NCI-H1930 (cell line): ENCODE data around the gene SUSD4.
"Not testable (repeated sequence)": the region's sequence is repeated elsewhere in the genome, so short reads cannot be mapped to it uniquely, and the experiment has no call there.

Source experiments
- DNase-seq, 2 experiments: peaks; one replicate each; lab custom pipeline; 2025; lab: John Stamatoyannopoulos, UW

Gene SUSD4, protein sequence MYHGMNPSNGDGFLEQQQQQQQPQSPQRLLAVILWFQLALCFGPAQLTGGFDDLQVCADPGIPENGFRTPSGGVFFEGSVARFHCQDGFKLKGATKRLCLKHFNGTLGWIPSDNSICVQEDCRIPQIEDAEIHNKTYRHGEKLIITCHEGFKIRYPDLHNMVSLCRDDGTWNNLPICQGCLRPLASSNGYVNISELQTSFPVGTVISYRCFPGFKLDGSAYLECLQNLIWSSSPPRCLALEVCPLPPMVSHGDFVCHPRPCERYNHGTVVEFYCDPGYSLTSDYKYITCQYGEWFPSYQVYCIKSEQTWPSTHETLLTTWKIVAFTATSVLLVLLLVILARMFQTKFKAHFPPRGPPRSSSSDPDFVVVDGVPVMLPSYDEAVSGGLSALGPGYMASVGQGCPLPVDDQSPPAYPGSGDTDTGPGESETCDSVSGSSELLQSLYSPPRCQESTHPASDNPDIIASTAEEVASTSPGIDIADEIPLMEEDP

DNA sequence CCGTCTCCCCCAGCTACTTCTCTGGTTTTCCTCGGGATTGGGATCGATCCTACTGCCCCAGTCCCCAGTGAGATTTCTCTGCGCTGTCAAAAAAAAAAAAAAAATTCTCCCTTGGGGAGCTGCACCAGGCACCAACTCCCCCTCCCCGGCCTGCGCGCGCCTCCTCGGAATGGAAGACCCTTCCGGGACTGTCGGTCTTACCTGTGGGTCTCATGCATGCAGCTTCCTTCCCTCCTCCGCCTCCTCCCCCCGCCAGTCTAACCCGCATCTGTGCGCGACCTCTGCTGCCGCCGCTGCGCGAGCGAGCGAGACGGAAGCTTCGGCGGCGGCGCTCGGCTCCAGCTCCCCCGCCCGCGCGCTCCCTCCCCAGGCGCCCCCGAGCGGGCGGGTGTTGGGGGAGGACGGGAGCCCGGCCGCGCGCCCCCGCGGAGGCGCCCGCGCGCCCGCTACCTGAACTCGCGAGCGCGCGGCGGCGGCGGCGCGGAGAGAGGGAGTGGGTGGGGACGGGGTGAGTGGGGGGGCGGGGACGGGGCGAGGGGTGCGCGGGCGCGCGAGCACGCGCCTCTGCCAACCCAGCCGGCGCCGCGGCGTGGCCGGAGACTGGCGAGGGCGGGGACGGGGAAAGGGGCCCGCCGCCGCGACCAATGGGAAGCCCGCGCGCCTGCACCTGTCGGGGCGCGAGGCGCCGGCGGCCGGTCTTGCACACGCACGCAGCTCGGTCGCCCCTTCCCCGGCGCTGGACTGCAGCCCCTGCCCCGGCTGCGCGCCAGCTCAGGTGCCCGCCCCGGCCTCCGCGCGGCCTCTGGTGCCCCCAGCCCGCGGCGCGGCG, at the start of gene SUSD4:
Gene SUSD4 (minus strand): TSS at position 321 of the 829 bp plus-strand sequence. CDS start 751 bp downstream, outside the sequence.
- DNase-seq, result peak; percentile 85 to 91

DNA sequence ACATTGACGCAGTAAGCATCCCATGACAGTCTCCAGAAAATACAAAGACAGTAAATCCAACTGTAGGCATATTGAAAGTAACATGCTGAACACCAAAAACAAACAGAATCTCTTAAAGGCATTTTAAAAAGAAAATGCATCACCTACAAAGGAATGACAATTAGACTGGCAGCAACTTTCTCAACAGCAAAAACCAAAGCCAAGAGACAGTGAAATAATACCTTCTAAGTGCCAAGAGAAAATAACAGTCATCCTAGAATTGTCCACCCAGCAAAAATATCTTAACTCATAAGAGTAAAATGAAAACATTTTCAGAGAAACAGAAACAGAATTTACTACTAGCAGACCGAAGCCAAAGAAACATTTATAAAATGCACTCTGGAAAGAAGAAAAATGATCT, 49.2 kb upstream of the SUSD4 start:
- no peak for DNase-seq

DNA sequence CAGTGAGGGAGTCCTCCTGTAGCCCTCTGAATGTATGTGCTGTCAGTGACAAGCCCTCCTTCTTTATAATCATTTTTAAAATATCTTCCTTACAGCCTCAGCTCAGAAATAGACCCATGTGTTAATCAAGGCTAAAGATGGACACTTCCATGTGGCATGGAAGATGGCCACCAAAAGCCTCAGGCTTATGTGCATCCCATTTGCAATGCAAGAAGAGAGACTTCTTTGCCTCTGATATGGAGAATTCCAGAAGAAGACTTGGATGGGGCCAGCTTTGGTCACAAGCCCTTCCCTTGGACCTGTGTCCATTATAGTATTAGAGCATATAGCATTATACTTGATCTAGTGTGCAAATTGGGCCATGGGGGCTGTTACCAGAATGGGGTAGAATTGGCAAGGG, 47.7 kb upstream of the SUSD4 start:
- no peak for DNase-seq

DNA sequence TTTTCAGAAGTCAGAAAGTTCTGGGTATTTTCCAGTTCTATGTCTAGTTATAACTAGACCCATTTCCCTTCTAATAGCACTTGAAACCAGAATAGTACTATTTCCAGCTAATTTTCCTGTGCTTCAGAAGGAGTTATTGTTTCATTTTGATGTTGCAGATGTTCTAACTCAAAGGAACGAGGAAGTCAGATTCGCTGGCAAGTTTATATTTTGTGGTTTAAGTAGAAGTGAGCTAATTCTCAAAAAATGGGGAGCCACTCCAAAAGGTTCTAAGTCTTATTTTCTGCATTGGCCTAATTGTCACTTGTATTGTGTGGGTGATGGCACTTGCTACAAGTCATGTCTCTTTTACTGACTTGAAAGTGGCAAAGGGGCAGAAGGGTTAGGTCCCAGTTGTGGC, 47.3 kb upstream of the SUSD4 start:
- no peak for DNase-seq

DNA sequence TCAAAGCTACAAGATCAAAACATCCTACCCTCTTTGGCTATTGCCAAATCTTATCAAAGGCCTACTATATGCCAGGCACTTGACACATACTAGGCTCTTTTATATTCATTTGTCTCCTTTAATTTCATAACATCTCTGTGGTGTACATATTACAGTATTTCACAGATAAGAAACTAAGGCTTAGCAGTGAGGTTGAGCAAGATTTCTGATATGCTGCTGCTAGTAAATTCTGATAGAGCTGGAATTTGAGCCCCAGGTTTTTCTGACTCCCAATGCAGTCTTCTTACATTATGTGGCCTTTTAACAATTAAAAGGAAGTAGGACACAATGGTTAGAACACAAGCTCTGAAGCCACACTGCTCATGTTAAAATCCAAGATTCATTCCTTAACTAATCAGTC, 46.1 kb upstream of the SUSD4 start:
- DNase-seq, result no peak

DNA sequence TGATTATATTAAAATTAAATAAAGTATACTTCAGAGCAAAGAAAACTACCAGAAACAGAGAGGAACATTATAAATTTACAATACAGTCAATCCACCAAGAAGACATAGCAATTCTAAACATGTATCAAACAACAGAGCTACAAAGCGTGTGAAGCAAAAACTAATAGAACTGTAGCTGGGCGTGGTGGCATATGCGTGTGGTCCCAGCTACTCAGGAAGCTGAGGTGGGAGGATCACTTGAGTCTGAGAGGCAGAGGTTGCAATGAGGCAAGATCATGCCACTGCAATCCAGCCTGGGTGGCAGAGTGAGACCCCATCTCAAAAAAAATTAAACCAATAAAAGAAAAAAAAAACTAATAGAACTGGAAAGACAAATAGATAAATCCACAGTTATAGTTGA, 41.5 kb upstream of the SUSD4 start:
- no peak for DNase-seq

DNA sequence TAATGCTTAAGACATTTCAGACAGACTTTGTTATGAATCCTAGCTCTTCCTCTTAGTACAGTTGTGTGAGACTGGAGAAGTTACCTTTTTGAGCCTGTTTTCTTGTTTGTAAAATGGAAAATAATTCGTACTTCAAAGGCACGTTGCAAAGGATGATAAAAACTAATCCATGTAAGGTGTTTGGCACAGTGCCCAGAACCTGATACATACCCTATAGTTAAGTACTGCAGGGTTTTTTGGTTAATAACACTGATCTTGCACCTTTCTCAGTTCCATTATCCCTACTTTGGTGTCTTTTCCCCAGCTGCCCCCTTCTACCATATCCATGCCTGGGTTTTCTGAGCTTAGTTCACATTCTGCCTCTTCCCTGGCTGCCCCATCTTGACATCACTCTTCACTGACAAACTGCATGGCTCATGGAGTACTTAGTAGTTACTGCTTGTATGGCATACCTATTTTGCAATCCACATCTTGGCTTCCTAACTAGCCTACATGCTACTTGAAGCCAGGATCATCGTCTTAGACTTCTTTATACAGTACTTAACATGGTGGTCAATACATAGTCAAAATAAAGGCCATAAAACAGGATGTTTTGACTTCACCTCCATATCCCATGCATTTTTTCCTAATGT, 39.3 kb upstream of the SUSD4 start:
- DNase-seq, result no peak

DNA sequence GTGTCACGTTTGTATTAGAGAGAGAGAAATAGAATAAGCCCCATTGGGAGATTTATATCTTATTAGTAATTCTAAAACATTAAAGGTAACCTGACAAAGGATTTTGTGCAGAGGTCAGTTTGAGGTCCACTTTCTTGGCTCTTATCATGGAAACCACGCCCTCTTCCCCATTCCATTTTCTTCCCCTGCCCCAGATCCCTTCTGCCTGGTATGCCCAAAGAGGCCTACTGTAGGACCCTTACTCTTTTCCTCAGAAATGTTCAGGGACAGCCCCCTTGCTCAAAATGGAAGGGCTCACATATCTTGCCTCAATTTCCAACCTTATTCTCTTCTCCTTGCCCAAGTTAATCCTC, 38.8 kb upstream of the SUSD4 start:
- no peak for DNase-seq

DNA sequence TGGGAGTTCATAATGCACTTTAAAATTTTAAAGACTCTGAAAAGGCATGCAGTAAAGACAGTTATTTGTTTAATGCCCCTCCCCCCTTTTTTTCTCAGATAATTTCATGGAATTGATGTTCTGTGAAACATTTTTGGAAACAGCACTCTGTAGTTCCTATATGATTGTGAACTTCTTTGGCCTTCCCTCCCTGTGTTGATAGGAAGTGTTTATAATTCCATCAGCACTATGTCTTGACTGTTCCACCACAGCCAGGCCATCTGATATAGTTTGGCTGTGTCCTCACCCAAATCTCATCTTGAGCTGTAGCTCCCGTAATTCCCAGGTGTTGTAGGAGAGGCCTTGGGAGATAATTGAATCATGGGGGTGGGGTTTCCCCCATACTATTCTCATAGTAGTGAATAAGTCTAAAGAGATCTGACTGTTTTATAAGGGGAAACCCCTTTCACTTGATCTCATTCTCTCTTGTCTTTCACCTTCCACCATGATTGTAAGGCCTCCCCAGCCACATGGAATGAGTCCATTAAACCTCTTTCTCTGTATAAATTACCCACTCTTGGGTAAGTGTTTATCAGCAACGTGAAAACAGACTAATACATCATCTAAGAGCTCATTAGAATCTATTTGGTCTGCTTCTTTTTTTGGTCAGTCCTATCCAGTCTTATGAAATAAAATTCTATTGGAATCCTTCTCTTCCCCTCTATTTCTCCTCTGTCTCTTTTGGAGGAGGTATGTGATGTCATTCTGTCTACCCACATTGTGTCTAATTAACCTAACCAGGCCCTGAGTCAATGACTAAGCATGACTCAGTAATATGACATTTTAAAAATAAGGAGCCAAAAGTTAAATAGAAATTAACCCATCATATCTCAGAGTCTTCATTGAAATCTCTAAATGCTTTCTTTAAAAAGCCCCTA, 38.2 kb upstream of the SUSD4 start:
- no peak for DNase-seq

DNA sequence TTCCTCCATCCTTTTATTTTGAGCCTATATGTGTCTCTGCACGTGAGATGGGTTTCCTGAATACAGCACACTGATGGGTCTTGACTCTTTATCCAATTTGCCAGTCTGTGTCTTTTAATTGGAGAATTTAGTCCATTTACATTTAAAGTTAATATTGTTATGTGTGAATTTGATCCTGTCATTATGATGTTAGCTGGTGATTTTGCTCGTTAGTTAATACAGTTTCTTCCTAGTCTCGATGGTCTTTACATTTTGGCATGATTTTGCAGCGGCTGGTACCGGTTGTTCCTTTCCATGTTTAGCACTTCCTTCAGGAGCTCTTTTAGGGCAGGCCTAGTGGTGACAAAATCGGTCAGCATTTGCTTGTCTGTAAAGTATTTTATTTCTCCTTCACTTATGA, 35.4 kb upstream of the SUSD4 start:
- DNase-seq, result not testable (repeated sequence)

DNA sequence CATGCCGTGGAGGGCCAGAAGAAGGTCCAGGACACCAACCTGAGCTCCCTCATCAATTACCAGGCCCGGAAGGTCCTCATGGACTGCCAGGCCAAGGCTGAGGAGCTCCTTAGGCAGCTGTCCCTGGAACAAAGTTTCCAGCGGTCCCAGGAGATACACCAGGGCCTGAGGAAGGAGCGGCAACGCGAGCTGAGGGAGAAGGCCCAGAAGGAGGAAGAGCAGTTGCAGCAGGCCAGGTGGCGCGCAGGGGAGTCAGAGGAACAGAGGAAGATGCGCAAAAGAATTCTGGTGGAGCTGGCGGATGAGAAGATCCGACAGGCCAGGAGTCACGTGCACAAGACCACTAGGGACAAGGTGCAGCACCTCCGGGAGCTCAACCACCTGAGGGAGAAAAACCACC, 30.7 kb upstream of the SUSD4 start:
- no peak for DNase-seq

DNA sequence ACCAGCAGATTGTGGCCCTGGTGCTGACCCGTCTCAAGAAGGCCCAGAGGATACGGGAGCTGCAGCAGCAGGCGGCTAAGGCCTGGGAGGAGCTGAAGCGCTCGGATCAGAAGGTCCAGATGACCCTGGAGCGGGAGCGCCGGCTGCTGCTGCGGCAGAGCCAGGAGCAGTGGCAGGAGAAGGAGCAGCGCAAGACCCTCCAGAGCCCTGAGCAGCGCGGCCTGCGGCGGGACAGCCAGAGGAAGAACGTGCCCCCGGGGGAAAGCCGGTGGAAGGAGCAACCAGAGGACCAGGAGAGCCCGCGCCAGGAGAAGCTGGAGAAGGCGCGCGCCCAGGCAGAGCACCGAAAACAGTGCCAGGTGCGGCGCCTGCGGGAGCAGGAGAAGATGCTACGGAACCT, 30.3 kb upstream of the SUSD4 start:
- no peak for DNase-seq

DNA sequence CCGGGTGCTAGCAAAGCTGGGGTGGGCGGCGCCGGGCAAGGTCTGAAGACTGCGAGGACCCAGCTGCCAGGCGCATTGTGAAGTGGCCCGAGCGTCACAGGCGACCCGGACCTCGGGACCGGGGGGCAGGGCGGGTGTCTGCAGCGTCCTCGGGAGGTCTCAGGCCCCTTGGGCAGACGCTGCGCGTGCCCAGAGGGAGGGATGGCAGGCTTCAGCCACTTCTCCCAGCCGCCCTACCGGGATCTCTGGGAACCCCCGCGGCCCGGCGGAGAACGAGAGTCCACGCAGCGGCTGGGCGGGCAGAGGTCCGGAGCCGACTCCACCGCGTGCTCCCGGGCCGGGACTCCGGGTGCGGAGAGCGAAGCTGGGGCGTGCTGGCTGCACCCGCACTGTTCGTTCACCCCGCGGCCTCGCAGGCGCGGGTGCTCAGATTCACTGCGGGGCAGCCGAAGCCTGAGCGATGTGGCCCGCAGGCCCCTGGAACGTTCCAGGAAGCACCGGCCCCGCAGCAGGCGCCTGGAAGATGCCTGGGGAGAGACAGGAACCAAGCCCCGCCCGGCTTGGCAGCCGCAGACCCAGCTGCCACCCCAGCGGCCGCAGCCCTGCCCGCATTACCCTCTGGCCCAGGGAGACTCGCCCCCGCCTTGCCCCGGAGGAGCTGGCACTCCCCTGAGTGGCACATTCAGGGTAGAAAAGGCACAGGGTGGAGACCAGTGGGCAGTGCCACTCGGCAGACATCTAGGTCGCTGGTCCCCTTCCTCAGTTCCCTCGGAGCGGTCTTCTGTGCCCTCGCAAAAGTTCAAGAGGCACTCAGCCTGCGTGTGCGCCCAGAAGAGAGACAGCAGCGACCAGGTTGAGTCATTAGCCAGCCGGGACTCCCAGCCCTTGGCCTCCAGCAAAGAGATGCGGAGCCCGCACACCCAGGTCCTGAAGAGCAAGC, 29.6 kb upstream of the SUSD4 start, which contains the start of gene CCDC185:
Gene CCDC185 (plus strand): TSS at position 141 of the 940 bp plus-strand sequence. CDS start 61 bp downstream, at position 202.
- DNase-seq, result no peak

DNA sequence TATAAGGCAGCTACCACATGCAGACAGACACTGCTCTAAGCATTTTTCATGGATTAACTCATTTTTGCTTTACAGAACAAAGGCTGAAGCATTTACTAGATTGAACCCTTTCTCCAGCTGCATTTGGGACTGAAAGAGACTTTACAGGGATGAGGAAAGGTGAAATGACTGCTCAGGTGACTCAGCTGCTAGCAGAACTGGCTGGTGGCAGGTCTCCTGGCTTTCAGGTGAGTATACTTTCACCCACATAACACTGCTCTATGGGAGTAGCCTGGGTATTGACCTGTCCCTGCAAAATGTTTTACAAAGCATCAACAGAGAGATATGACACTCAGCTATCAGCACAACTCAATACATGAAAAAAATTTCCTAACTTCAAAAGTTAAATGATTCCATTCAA, 26.6 kb upstream of the SUSD4 start:
- DNase-seq, result no peak

DNA sequence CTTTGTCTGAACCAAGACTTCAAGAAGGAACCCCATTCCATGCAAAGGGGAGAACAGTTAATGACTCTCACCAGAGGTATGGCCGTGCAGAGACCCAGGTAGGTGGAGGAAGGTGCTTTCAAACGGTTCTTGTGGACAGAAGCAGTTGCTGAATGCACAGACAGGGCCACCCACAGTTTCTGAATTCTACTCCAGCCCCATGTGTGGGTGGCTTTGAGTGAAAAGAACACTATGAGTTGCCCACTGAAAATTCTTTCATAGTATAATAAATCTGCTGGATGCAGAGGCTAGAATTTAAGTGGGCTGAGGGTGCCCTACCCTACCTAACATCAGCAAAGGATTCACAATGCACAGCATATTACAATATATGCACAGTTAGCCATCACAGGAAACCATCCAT, 22.0 kb upstream of the SUSD4 start:
- no peak for DNase-seq

DNA sequence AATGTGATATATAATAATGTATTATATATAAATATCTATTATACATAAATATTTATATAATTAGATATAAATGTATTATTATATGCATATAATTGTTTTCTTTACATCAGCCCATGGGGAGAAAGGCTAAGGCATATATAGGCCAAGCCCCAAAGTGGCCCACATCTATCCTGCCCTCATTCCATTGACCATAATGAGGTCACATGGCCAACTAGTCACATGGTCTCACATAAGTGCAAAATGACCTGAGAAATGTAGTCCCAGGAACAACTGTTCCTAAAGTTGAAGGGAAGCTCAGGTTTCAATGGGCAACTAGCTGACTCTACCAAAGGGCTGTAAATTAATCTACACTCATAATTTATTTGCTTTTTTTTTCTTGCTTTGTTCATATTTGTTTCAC, 14.8 kb upstream of the SUSD4 start:
- no peak for DNase-seq

DNA sequence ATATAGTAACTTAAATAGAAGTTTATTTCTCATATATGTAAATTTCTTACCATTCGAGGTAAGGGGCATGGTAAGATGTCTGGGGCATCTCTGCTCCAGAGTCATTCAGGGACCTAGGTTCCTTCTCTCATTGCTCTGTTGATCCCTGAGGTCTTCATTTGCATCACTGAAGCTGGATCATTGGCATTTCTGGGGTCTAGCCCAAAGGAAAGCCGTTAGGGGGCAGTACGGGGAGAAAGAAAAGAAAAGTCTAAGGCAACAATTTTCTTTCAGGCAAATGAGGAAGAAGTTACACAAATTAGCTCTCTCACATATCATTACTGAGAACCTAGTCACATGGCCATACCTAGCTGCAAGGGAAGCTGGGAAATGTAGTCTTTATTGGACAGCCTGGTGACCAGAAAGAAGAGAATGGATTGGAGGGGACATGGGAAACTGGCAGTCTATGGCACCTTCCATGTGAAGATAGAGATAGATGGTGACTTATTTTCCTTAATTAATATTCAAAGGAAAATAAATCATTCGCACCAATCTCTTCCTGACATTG, 10.2 kb upstream of the SUSD4 start:
- DNase-seq, result no peak

DNA sequence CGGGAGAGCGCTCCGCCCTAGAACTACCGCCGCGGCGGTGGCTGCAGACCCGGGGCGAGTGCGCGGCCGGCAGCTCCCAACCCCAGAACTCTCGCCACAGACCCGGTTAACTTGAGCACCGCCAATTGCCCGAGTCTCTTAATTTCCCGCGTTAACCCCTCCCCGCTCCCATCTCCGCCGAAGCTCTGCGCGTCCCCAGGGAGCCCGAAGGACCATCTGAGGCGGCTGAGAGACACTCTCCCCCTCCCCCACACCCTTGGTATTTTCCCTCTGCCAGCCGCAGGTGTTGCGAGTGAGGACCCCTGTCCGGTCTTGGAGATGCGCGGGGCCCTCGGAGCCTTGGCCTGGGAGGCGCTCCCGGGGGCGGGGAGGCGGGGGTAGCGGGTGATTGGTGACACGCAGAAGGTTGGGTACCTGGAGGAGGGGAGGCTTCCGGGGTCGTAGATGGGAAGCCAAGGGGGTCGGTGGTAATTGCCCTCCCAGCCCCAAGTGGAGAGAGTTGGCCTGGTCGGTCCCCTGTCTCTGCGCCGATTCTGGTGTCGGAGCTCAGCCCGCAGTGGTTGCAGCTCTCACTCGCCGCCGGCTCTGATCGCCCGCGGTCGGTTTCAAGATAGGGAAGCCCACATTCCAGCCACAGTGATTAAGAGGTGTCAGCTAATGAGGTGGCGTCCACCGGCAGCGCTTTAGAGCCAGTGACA, 858 bp upstream of the SUSD4 start:
- DNase-seq, result peak in 1 of 2 experiments; percentile 1
